ENCODE measurements around the gene FAM107B.

Gene FAM107B

GRCh38 chr10:14784459-14785055, 9.9 kb upstream of the FAM107B start:
- Histone ChIP-seq H2BK15ac (replicated peaks; ENCODE audit: low read depth) (no peak overlapping the region), H3K18ac (ENCODE audit: low read length) (no peak overlapping the region), H3K4me3 (ENCODE audit: low read length) (no peak overlapping the region), H3K27ac (ENCODE audit: low read depth, low read length) (no peak overlapping the region), H3K4ac (ENCODE audit: low read depth, low read length) (no peak overlapping the region), H3K79me2 (ENCODE audit: control insufficient read depth, insufficient read depth, low read length) (no peaks in the 10 kb centered on the region), H3K9ac (ENCODE audit: low read length) (no peak overlapping the region), H2BK5ac (ENCODE audit: low read length) (no peak overlapping the region), H3K27me3 (ENCODE audit: insufficient read depth, low read length, poor library complexity) (no peaks in the 10 kb centered on the region), H4K5ac (ENCODE audit: low read length) (no peak overlapping the region), H2AK5ac (ENCODE audit: low read length) (no peak overlapping the region), H3K4me2 (ENCODE audit: low read length) (no peak overlapping the region), H3K4me1 (ENCODE audit: control insufficient read depth, low read depth, low read length) (no peaks in the 10 kb centered on the region), H3K56ac (ENCODE audit: low read length) (no peak overlapping the region), H3K36me3 (ENCODE audit: control insufficient read depth, insufficient read depth, low read length) (no peaks in the 10 kb centered on the region), H4K8ac (ENCODE audit: low read depth, low read length) (no peak overlapping the region), H3K79me1 (ENCODE audit: low read length) (no peaks in the 10 kb centered on the region), H2BK120ac (ENCODE audit: low read depth, low read length) (no peak overlapping the region), H3K23ac (ENCODE audit: low read length) (no peak overlapping the region)
- DNase-seq, result no peak
- no CpG with 5 or more reads among the region's 5 CpGs for WGBS (ENCODE audit: extremely low coverage, insufficient coverage, low lambda C conversion rate)

GRCh38 chr10:14782691-14783363, 8.1 kb upstream of the FAM107B start:
- Histone ChIP-seq H2AK5ac (ENCODE audit: low read length) (no peak overlapping the region), H3K4me3 (ENCODE audit: low read length) (no peak overlapping the region), H3K4me1 (ENCODE audit: control insufficient read depth, low read depth, low read length) (no peaks in the 10 kb centered on the region), H2BK5ac (ENCODE audit: low read length) (no peak overlapping the region), H2BK15ac (replicated peaks; ENCODE audit: low read depth) (no peak overlapping the region), H3K18ac (ENCODE audit: low read length) (no peak overlapping the region), H3K79me1 (ENCODE audit: low read length) (no peaks in the 10 kb centered on the region), H3K79me2 (ENCODE audit: control insufficient read depth, insufficient read depth, low read length) (no peaks in the 10 kb centered on the region), H3K4ac (ENCODE audit: low read depth, low read length) (no peak overlapping the region), H3K9ac (ENCODE audit: low read length) (no peak overlapping the region), H3K4me2 (ENCODE audit: low read length) (no peak overlapping the region), H3K23ac (ENCODE audit: low read length) (no peak overlapping the region), H3K27ac (ENCODE audit: low read depth, low read length) (no peak overlapping the region), H4K8ac (ENCODE audit: low read depth, low read length) (no peak overlapping the region), H3K36me3 (ENCODE audit: control insufficient read depth, insufficient read depth, low read length) (no peaks in the 10 kb centered on the region), H3K56ac (ENCODE audit: low read length) (no peak overlapping the region), H3K27me3 (ENCODE audit: insufficient read depth, low read length, poor library complexity) (no peaks in the 10 kb centered on the region), H4K5ac (ENCODE audit: low read length) (no peak overlapping the region), H2BK120ac (ENCODE audit: low read depth, low read length) (no peak overlapping the region)
- DNase-seq, result peak; percentile 75
- WGBS (ENCODE audit: extremely low coverage, insufficient coverage, low lambda C conversion rate), result no CpG with 5 or more reads among the region's 9 CpGs

GRCh38 chr10:14781763-14782162, 7.1 kb upstream of the FAM107B start:
- no peak overlapping the region for H3K27ac ChIP-seq (ENCODE audit: low read depth, low read length)

GRCh38 chr10:14779001-14779651, 4.4 kb upstream of the FAM107B start:
- no peak for DNase-seq
- Histone ChIP-seq H3K4me3 (ENCODE audit: low read length) (no peak overlapping the region), H3K23ac (ENCODE audit: low read length) (no peak overlapping the region), H3K79me2 (ENCODE audit: control insufficient read depth, insufficient read depth, low read length) (no peaks in the 10 kb centered on the region), H4K8ac (ENCODE audit: low read depth, low read length) (no peak overlapping the region), H3K9ac (ENCODE audit: low read length) (no peak overlapping the region), H3K4me1 (ENCODE audit: control insufficient read depth, low read depth, low read length) (no peaks in the 10 kb centered on the region), H3K18ac (ENCODE audit: low read length) (no peak overlapping the region), H2AK5ac (ENCODE audit: low read length) (no peak overlapping the region), H4K5ac (ENCODE audit: low read length) (no peak overlapping the region), H3K27me3 (ENCODE audit: insufficient read depth, low read length, poor library complexity) (no peaks in the 10 kb centered on the region), H3K56ac (ENCODE audit: low read length) (no peak overlapping the region), H2BK120ac (ENCODE audit: low read depth, low read length) (no peak overlapping the region), H3K36me3 (ENCODE audit: control insufficient read depth, insufficient read depth, low read length) (no peaks in the 10 kb centered on the region), H2BK15ac (replicated peaks; ENCODE audit: low read depth) (no peak overlapping the region), H3K4ac (ENCODE audit: low read depth, low read length) (no peak overlapping the region), H3K27ac (ENCODE audit: low read depth, low read length) (no peak overlapping the region), H2BK5ac (ENCODE audit: low read length) (no peak overlapping the region), H3K4me2 (ENCODE audit: low read length) (no peak overlapping the region), H3K79me1 (ENCODE audit: low read length) (no peaks in the 10 kb centered on the region)
- WGBS (ENCODE audit: extremely low coverage, insufficient coverage, low lambda C conversion rate), result no CpG with 5 or more reads among the region's 6 CpGs

More at GRCh38 chr10:14781763-14782162, 7.1 kb upstream of the FAM107B start:
- H3K18ac ChIP-seq (ENCODE audit: low read length), result no peak overlapping the region
- H4K8ac ChIP-seq (ENCODE audit: low read depth, low read length), result no peak overlapping the region
- no peaks in the 10 kb centered on the region for H3K79me1 ChIP-seq (ENCODE audit: low read length)
- H2AK5ac ChIP-seq (ENCODE audit: low read length), result no peak overlapping the region
- peak; percentile 13 for DNase-seq
- WGBS (ENCODE audit: extremely low coverage, insufficient coverage, low lambda C conversion rate), result no CpG with 5 or more reads among the region's 7 CpGs
- H2BK15ac ChIP-seq (replicated peaks; ENCODE audit: low read depth), result no peak overlapping the region
- no peaks in the 10 kb centered on the region for H3K27me3 ChIP-seq (ENCODE audit: insufficient read depth, low read length, poor library complexity)
- H3K4me3 ChIP-seq (ENCODE audit: low read length), result no peak overlapping the region
- H2BK5ac ChIP-seq (ENCODE audit: low read length), result no peak overlapping the region
- H4K5ac ChIP-seq (ENCODE audit: low read length), result no peak overlapping the region
- no peaks in the 10 kb centered on the region for H3K36me3 ChIP-seq (ENCODE audit: control insufficient read depth, insufficient read depth, low read length)
- no peak overlapping the region for H3K23ac ChIP-seq (ENCODE audit: low read length)
- H3K9ac ChIP-seq (ENCODE audit: low read length), result no peak overlapping the region
- H2BK120ac ChIP-seq (ENCODE audit: low read depth, low read length), result no peak overlapping the region
- H3K79me2 ChIP-seq (ENCODE audit: control insufficient read depth, insufficient read depth, low read length), result no peaks in the 10 kb centered on the region
- H3K56ac ChIP-seq (ENCODE audit: low read length), result no peak overlapping the region
- H3K4me1 ChIP-seq (ENCODE audit: control insufficient read depth, low read depth, low read length), result no peaks in the 10 kb centered on the region
- H3K4me2 ChIP-seq (ENCODE audit: low read length), result no peak overlapping the region
- H3K4ac ChIP-seq (ENCODE audit: low read depth, low read length), result no peak overlapping the region

GRCh38 chr10:14776546-14776945, 1.8 kb upstream of the FAM107B start:
- no peak overlapping the region for H3K4ac ChIP-seq (ENCODE audit: low read depth, low read length)
- H3K18ac ChIP-seq (ENCODE audit: low read length), result no peak overlapping the region
- no peak overlapping the region for H2BK120ac ChIP-seq (ENCODE audit: low read depth, low read length)
- H4K8ac ChIP-seq (ENCODE audit: low read depth, low read length), result no peak overlapping the region
- no peak overlapping the region for H4K5ac ChIP-seq (ENCODE audit: low read length)
- no peak for DNase-seq
- no peak overlapping the region for H3K4me3 ChIP-seq (ENCODE audit: low read length)
- no peak overlapping the region for H3K23ac ChIP-seq (ENCODE audit: low read length)
- H3K4me1 ChIP-seq (ENCODE audit: control insufficient read depth, low read depth, low read length), result no peaks in the 10 kb centered on the region
- no CpG with 5 or more reads among the region's 9 CpGs for WGBS (ENCODE audit: extremely low coverage, insufficient coverage, low lambda C conversion rate)
- no peak overlapping the region for H2BK5ac ChIP-seq (ENCODE audit: low read length)
- H3K56ac ChIP-seq (ENCODE audit: low read length), result no peak overlapping the region
- no peaks in the 10 kb centered on the region for H3K36me3 ChIP-seq (ENCODE audit: control insufficient read depth, insufficient read depth, low read length)
- no peak overlapping the region for H3K27ac ChIP-seq (ENCODE audit: low read depth, low read length)
- no peaks in the 10 kb centered on the region for H3K79me2 ChIP-seq (ENCODE audit: control insufficient read depth, insufficient read depth, low read length)
- H3K27me3 ChIP-seq (ENCODE audit: insufficient read depth, low read length, poor library complexity), result no peaks in the 10 kb centered on the region
- H2AK5ac ChIP-seq (ENCODE audit: low read length), result no peak overlapping the region
- no peak overlapping the region for H3K4me2 ChIP-seq (ENCODE audit: low read length)
- no peak overlapping the region for H2BK15ac ChIP-seq (replicated peaks; ENCODE audit: low read depth)
- H3K9ac ChIP-seq (ENCODE audit: low read length), result no peak overlapping the region
- no peaks in the 10 kb centered on the region for H3K79me1 ChIP-seq (ENCODE audit: low read length)

Measured in mesendoderm (in vitro differentiated cells).